RPMI8226 (cell line): ENCODE measurements around the gene KXD1.

Experiments
- DNase-seq: peaks from one replicate; pipeline ENCODE4 v3.0.0-alpha.2; 2015

KXD1 gene

GRCh38 chr19:18618236-18618635 is 60.6 kb downstream of the KXD1 start:
- DNase-seq, result no peak
